Globus pallidus (tissue), 1 donor: ENCODE results near the gene PTGIS.

ENCODE experiments used
- DNase-seq: peaks from one replicate; pipeline ENCODE4 v3.0.0-alpha.2; 2015; ENCODE audit warnings: low spot score

Gene PTGIS

GRCh38 chr20:49496553-49497397 lies 71.2 kb downstream of the PTGIS start:
- no peak for DNase-seq

GRCh38 chr20:49496043-49496442 lies 71.9 kb downstream of the PTGIS start:
- no peak for DNase-seq

GRCh38 chr20:49490689-49491088 lies 77.2 kb downstream of the PTGIS start:
- DNase-seq, result no peak

GRCh38 chr20:49489688-49490087 lies 78.2 kb downstream of the PTGIS start:
- DNase-seq, result no peak

GRCh38 chr20:49486064-49486463 lies 81.9 kb downstream of the PTGIS start:
- DNase-seq, result no peak

- no peak for DNase-seq
These were observed 82.4 kb downstream of the PTGIS start for GRCh38 chr20:49485563-49485962.

GRCh38 chr20:49484180-49485140 lies 83.5 kb downstream of the PTGIS start:
- peak; percentile 47 for DNase-seq

- no peak for DNase-seq
These were observed 84.2 kb downstream of the PTGIS start for GRCh38 chr20:49483696-49484123.

GRCh38 chr20:49483018-49483695 lies 84.8 kb downstream of the PTGIS start:
- no peak for DNase-seq

- DNase-seq, result peak; percentile 7
These were observed 85.3 kb downstream of the PTGIS start, which contains the start of gene KCNB1 for GRCh38 chr20:49482621-49483017. KCNB1 (minus strand) TSS chr20:49482668; CDS start chr20:49482480, 188 bp downstream.

GRCh38 chr20:49482173-49482572 lies 85.8 kb downstream of the PTGIS start:
- no peak for DNase-seq

- no peak for DNase-seq
These were observed 86.8 kb downstream of the PTGIS start for GRCh38 chr20:49481116-49481515.

- DNase-seq, result no peak
These were observed 87.7 kb downstream of the PTGIS start for GRCh38 chr20:49480236-49480635.

GRCh38 chr20:49479785-49480184 lies 88.2 kb downstream of the PTGIS start:
- no peak for DNase-seq

GRCh38 chr20:49478754-49479689 lies 88.9 kb downstream of the PTGIS start:
- DNase-seq, result no peak

GRCh38 chr20:49478266-49478665 lies 89.7 kb downstream of the PTGIS start:
- no peak for DNase-seq

- no peak for DNase-seq
These were observed 90.7 kb downstream of the PTGIS start for GRCh38 chr20:49477200-49477599.

GRCh38 chr20:49476016-49476355 lies 92.0 kb downstream of the PTGIS start:
- no peak for DNase-seq

- DNase-seq, result no peak
These were observed 92.5 kb downstream of the PTGIS start for GRCh38 chr20:49475292-49476015.

- no peak for DNase-seq
These were observed 96.5 kb downstream of the PTGIS start for GRCh38 chr20:49471397-49471796.
